GM18907 (cell line): Measurements from ENCODE around the gene FMN1.

Experiments
- ATAC-seq: cut with Tn5 transposase; IDR thresholded peaks from one replicate; pipeline ENCODE4 v1.9.1; 2021; ENCODE audit warnings: mild to moderate bottlenecking, moderate library complexity; ENCODE audit not compliant: unreplicated experiment

The FMN1 gene

DNA sequence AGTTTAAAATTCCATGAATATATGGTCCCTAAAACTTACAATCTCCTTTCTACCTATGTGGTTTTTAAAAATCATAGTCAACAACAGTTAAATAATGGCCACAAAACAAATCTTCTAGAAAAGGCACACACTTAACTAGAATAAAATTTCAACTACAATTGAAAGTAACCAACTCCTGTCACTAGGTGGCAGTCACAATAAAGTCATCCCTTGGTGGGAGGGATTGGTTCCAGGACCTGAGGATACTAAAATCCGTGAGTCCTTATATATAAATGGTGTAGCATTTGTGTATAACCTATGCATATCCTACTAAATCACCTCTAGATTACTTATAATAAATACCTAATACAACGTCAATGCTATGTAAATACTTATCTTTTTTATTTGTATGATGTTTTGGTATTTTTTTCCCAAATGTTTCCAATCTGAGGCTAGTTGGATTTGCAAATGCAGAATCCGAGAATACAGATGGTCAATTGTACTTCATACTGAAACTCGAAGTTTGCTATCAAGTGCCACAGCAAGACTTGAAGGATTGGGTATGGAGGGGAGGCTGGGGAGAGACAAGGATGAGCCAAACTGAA, 172.6 kb downstream of the FMN1 start:
- no peak for ATAC-seq

- ATAC-seq, result no peak
Measured at GRCh38 chr15:33019354-33019981, 175.0 kb downstream of the FMN1 start.

DNA sequence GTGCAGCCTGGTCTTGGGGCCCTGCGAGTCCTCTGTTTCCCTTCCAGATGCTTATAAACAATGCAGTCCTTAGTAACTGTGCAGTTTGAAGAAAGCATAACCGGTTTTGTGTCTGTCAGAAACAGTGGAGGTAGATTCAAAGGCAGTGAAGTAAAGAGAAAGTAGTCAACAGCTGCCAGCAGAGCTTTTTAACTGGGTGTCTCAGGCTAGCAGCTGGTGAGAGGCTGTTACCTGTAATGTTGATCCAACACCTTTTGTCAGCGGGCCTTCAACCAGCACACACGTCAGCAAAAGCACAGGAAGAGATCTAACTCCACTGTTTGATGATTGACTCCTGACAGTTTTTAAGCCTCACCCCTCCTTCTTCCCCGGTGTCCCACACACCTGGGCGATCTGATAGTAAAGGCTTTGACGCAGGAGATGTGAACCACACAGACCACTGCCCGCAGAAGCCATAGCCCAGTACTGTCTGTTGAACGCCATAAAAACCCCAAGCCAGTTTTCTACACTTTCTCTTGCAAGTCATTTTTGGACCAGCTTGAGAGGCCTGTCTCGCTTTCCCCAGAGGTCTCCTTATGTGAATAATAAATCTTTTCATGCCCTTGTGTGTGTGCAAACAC, 178.0 kb downstream of the FMN1 start:
- no peak for ATAC-seq

GRCh38 chr15:33014586-33014985, 179.9 kb downstream of the FMN1 start:
- no peak for ATAC-seq

DNA sequence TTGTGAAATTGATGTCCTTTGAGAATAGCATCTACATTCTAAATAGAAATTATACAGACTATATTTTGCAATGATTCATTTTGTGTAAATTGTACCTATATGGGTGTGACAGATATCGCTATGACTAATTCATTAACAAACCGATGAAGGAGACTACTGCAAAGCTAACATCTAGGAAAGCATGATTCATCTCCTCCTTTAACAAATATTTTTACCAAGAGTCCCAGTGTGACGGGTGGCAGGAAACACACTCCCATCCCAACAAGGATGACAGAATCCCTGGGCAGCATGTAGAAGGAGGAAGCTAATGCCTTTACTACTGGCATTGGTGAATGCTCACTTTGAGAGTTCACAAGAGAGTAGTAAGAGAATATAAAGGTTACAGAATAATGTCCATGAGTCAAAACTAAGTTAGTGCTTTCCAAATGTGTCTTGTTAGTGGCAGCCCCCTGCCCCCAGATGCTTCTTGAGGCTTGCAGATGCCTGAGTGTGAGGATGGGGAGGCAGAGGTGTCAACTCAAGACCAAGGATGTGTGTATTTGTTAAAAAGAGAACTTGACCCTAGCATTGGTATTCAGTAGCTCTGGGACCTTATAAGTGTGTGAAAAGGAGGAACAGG, 180.6 kb downstream of the FMN1 start:
- no peak for ATAC-seq

GRCh38 chr15:33011976-33012375, 182.5 kb downstream of the FMN1 start:
- no peak for ATAC-seq

- no peak for ATAC-seq
Measured at GRCh38 chr15:33009603-33010002, 184.9 kb downstream of the FMN1 start.

GRCh38 chr15:33009026-33009425, 185.5 kb downstream of the FMN1 start:
- ATAC-seq, result no peak

- no peak for ATAC-seq
Measured at GRCh38 chr15:33008284-33008995, 186.1 kb downstream of the FMN1 start.

GRCh38 chr15:33007303-33007855, 187.1 kb downstream of the FMN1 start:
- no peak for ATAC-seq

- ATAC-seq, result no peak
Measured at GRCh38 chr15:33005582-33005981, 188.9 kb downstream of the FMN1 start.

DNA sequence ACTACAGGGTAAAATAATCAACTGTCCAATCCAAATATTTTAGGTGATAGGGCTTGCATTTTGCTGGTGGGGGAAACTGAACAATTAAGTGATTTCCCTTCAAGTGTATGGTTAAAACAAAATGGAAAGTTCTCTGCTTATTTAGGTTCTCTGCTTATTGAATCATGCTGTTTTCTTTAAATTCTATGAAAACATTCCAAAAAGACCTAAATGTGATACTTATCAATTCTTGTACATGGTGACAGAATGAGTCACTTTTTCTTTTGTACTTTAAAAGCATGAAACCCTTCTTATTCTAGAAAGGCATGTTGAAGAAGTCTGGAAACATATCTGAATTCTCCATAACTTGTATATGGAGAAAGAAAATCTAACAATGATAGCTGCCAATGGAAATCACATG, 192.6 kb downstream of the FMN1 start:
- ATAC-seq, result no peak

GRCh38 chr15:32998979-32999672, 195.4 kb downstream of the FMN1 start:
- no peak for ATAC-seq

GRCh38 chr15:32998182-32998581, 196.3 kb downstream of the FMN1 start:
- ATAC-seq, result no peak

GRCh38 chr15:32994810-32995424, 199.6 kb downstream of the FMN1 start:
- ATAC-seq, result no peak

DNA sequence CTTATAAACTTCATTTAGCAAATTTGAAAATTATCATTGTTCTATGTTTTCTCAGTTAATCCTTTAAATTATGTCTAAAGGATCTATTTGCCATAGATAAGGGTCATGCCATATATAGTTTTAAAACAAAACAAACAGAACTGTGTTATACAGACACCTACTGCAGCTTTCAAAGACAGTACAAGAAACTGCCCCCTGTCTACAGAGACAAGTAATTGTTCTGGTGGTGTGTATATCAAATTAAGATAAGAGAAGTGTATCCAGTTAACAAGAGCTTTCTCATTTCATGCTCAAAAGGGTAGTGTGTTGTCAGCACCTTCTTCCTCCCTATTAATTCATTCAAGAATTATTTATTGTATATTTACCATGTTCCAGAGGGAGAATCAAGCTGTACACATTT, 201.2 kb downstream of the FMN1 start:
- no peak for ATAC-seq

GRCh38 chr15:32991619-32992111, 202.8 kb downstream of the FMN1 start:
- ATAC-seq, result no peak

DNA sequence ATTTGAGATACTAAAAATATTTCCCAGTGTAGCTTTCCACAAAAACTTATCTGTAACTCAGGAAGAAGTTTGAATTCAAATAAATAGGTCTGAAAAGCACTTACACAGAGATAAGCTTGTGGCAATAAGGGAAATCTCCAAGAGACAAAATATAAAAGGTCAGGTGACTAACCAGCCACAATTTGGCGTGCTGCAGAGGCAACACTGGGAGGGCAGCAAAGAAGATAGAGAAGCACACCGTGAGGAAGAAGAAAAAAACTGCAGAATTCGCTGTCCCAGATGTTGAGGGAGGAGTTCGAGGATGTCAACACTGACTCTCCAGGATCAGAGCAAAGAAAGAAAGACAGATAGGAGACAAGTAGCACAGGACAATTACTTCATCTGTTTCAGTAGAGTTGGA, 204.4 kb downstream of the FMN1 start:
- ATAC-seq, result no peak

GRCh38 chr15:32987067-32987466, 207.4 kb downstream of the FMN1 start:
- ATAC-seq, result peak; percentile 53

- no peak for ATAC-seq
Measured at GRCh38 chr15:32986147-32986546, 208.4 kb downstream of the FMN1 start.
